Measurements from ENCODE around the gene RND1. TPM values are rescaled to one million over a fixed set of nuclear protein-coding genes. Genes with fewer than 3 reads are reported as not detected.

RND1 gene
- polyA plus RNA-seq, 2 of the 4 experiments (the other 2 are of a cell fraction): 26.5 to 37.8 TPM

- WGBS (ENCODE audit: missing lambda C conversion rate): 6% methylated on average over 13 of the region's 13 CpGs
- Histone ChIP-seq H3K27ac (peak overlapping the region; percentile 88 to 90), H3K4me1 (peaks cover 65% of the 10 kb centered on the region), H3K9me3 (no peaks in the 10 kb centered on the region), H3K4me3 (no peak overlapping the region), H3K4me2 (peak overlapping the region; percentile 99)
- CTCF ChIA-PET: interaction anchor here (0.6 to 33.1 kb wide), 9 partner anchors 18 to 130 kb away, joined by 3 to 1365 read pairs (median 3); partner anchors contain the start of genes DDX23, RND1 and WNT1
- peak; percentile 62 to 85 for ATAC-seq
- POLR2A ChIA-PET: interaction anchor here (1.1 to 6.4 kb wide), 5 partner anchors 18 to 38 kb away, joined by 3 to 157 read pairs (median 3); partner anchors contain the start of genes DDX23 and RND1
- DNase-seq (ENCODE audit: low read depth in 1 of 2, low spot score in 1 of 2): peak in 1 of 2 experiments; percentile 90
- no peak for FAIRE-seq
- no peak for TF ChIP-seq ELK1 (IDR thresholded peaks at IDR 0.05; ENCODE audit: low read depth, low read length)
- TF ChIP-seq JUNB (IDR thresholded peaks at IDR 0.05): no peak
- TF ChIP-seq CEBPB (IDR thresholded peaks at IDR 0.05): no peak
- TF ChIP-seq, protein P1, sequence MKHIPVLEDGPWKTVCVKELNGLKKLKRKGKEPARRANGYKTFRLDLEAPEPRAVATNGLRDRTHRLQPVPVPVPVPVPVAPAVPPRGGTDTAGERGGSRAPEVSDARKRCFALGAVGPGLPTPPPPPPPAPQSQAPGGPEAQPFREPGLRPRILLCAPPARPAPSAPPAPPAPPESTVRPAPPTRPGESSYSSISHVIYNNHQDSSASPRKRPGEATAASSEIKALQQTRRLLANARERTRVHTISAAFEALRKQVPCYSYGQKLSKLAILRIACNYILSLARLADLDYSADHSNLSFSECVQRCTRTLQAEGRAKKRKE (CRISPR knock-in tag; IDR thresholded peaks at IDR 0.05; ENCODE audit: low read depth): no peak
- TF ChIP-seq RFX5 (IDR thresholded peaks at IDR 0.05): peak; percentile 18; the same call in 1 of the 2 replicates
- no peak for TF ChIP-seq FOXS1 (CRISPR knock-in tag; IDR thresholded peaks at IDR 0.05)
- TF ChIP-seq ZNF302 (CRISPR knock-in tag; IDR thresholded peaks at IDR 0.05): no peak
- TF ChIP-seq EP300 (IDR thresholded peaks at IDR 0.05): no peak
- no peak for TF ChIP-seq RARB (CRISPR knock-in tag; IDR thresholded peaks at IDR 0.05)
- TF ChIP-seq REST (IDR thresholded peaks at IDR 0.05): no peak
- TF ChIP-seq FOSB (CRISPR knock-in tag; IDR thresholded peaks at IDR 0.05): peak; percentile 63; the same call in 1 of the 2 replicates
- TF ChIP-seq RNF2 (IDR thresholded peaks at IDR 0.05; ENCODE audit: borderline replicate concordance, low read depth): no peak
- TF ChIP-seq, protein P2, sequence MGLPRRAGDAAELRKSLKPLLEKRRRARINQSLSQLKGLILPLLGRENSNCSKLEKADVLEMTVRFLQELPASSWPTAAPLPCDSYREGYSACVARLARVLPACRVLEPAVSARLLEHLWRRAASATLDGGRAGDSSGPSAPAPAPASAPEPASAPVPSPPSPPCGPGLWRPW (IDR thresholded peaks at IDR 0.05): no peak
- TF ChIP-seq CBX2 (IDR thresholded peaks at IDR 0.05; ENCODE audit: borderline replicate concordance, low read depth): no peak
- TF ChIP-seq HEYL (CRISPR knock-in tag; IDR thresholded peaks at IDR 0.05): peak; percentile 86; the same call in 1 of the 2 replicates
- peak; percentile 73; the same call in 1 of the 2 replicates for TF ChIP-seq MYC (IDR thresholded peaks at IDR 0.05; ENCODE audit: borderline replicate concordance, low read length)
- no peak for TF ChIP-seq MAZ (IDR thresholded peaks at IDR 0.05; ENCODE audit: borderline replicate concordance, low read depth, low read length)
- no peak for TF ChIP-seq POLR2AphosphoS2 (conservative IDR thresholded peaks at IDR 0.05; ENCODE audit: low read length)
- TF ChIP-seq SMC3 (IDR thresholded peaks at IDR 0.05): no peak
- peak; percentile 70 for TF ChIP-seq MAX (IDR thresholded peaks at IDR 0.05)
- no peak for TF ChIP-seq FOSL2 (IDR thresholded peaks at IDR 0.05)
- TF ChIP-seq FOSL2 (CRISPR knock-in tag; IDR thresholded peaks at IDR 0.05): peak; percentile 64
- 0 out of 2 replicates have a peak, but pooled peaks have one; percentile 2 for TF ChIP-seq ZC3H11A (IDR thresholded peaks at IDR 0.05)
- TF ChIP-seq NPAS2 (CRISPR knock-in tag; IDR thresholded peaks at IDR 0.05; ENCODE audit: borderline replicate concordance): no peak
- TF ChIP-seq PHF8 (IDR thresholded peaks at IDR 0.05; ENCODE audit: borderline replicate concordance, low read depth): no peak
- TF ChIP-seq CBX8 (IDR thresholded peaks at IDR 0.05): no peak
- TF ChIP-seq HOXB5 (CRISPR knock-in tag; IDR thresholded peaks at IDR 0.05): peak; percentile 57; the same call in 1 of the 2 replicates
- peak; percentile 30 for TF ChIP-seq MAFK (IDR thresholded peaks at IDR 0.05; ENCODE audit: partially characterized antibody)
- TF ChIP-seq TFCP2L1 (CRISPR knock-in tag; IDR thresholded peaks at IDR 0.05): no peak
- TF ChIP-seq ZSCAN20 (CRISPR knock-in tag; IDR thresholded peaks at IDR 0.05): peak; percentile 64; the same call in 1 of the 2 replicates
- TF ChIP-seq, protein P3, sequence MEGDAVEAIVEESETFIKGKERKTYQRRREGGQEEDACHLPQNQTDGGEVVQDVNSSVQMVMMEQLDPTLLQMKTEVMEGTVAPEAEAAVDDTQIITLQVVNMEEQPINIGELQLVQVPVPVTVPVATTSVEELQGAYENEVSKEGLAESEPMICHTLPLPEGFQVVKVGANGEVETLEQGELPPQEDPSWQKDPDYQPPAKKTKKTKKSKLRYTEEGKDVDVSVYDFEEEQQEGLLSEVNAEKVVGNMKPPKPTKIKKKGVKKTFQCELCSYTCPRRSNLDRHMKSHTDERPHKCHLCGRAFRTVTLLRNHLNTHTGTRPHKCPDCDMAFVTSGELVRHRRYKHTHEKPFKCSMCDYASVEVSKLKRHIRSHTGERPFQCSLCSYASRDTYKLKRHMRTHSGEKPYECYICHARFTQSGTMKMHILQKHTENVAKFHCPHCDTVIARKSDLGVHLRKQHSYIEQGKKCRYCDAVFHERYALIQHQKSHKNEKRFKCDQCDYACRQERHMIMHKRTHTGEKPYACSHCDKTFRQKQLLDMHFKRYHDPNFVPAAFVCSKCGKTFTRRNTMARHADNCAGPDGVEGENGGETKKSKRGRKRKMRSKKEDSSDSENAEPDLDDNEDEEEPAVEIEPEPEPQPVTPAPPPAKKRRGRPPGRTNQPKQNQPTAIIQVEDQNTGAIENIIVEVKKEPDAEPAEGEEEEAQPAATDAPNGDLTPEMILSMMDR (IDR thresholded peaks at IDR 0.05): no peak
Measured at GRCh38 chr12:48883305-48884161, 17.9 kb upstream of the RND1 start.
